NCI-H1105 treated with DMSO at 0.1 percent for 48 hours (cell line): ENCODE results near the gene OSTC.
"Not testable (repeated sequence)": the region's sequence is repeated elsewhere in the genome, so short reads cannot be mapped to it uniquely, and the experiment has no call there.

Source experiments
- DNase-seq: peaks from one replicate; lab custom pipeline; 2025; lab: John Stamatoyannopoulos, UW

OSTC gene

GRCh38 chr4:108646706-108647105 lies 3.7 kb upstream of the OSTC start:
- no peak for DNase-seq

DNA sequence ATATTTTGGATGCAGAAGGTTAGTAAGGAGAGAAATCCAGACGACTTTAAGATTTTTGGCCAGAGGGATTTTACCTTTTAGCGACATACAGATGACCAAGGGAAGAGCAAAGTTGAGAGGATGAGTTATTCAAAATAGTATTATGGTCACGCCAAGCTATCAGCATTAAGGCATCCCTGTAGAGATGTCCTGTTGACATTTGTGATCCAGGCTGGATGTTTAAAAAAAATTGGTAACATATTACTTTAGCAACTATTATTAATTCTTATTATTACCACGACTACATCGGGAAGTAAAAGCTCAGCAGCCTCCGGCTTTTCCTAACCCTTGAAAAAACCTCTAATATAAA lies 562 bp upstream of the OSTC start:
- no peak for DNase-seq

DNA sequence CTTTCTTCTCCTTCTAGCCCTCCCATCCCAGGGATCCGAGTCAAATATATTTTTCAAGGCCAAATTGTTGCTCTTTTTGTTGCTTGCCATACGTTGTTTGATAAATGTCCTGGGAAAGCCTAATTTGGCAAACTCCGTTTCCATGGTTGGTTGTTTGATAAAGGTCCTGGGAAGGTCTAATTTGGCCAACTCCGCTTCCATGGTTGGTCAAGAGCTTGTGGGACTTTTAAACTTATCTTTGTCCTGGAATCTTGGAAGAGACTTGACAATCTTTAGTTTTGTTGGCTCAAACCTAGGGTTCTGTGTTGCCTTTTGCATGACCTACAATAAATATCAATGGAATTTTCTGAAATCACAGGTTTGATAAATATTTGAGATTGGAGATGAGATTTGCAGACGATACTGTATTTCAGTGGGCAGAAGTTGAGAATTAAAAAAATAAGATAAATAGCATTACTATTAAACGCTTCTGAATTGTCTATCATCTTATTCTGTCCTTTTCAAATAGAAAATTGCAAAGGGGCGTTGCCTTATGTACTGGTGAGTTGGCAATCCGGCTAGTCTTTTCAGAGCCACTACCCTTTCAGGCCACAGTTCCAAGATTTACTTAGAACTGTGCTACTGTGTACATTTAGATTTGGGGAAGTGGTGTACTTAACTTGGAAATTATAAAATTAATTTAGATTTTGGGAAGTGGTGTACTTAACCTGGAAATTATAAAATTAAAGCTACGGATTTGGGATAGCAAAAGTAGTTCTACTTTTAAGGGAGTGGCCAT lies 804 bp downstream of the OSTC start:
- no peak for DNase-seq

DNA sequence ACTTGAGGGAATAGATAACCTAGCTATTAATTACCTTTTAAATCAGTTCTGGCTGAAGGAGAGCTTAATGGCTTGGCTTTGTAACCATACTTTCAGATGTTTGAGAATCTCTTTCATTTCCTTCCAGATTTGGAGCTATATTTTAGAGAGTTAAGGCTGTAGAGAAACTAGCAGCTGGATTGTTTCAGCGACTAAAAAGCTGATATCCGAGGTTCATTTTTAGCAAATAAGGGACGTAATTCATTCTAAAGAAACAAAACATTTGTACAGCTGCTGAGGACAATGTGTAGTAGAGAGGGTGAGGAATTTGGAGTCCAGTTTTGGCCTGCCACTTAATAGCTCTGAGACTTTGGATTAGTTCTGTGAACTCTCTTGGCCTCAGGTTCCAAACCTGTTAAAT lies 12.2 kb downstream of the OSTC start:
- DNase-seq, result no peak

DNA sequence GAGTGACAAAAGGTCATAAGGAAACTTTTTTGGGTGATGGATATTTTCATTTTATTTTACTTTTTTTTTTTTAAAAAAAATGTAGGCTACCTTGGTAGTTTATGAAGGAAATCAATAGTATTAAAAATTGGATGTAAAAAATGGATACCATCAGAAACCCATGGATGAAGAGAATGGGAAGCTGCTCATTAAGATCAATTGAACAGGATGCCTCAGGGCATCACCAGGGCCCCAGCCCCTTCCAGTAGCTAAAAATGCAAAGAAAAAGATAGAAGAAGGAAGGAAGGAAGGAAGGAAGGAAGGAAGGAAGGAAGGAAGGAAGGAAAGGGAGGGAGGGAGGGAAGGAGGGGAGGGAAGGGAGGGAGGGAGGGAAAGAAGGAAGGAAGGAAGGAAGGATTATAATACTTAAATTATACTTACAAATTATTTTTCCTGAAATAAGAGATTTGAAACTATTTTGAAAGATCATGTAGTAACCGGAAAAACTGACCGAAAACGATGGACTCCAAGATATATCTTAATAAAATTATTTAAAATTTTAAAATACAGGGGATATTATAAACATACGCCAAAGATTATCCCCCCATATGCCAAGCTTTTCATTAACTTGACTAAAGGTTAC lies 24.1 kb downstream of the OSTC start:
- DNase-seq, result no peak

- no peak for DNase-seq
These were observed 31.0 kb downstream of the OSTC start for GRCh38 chr4:108681321-108681809.

- no peak for DNase-seq
These were observed 33.1 kb downstream of the OSTC start for GRCh38 chr4:108683479-108683878.

DNA sequence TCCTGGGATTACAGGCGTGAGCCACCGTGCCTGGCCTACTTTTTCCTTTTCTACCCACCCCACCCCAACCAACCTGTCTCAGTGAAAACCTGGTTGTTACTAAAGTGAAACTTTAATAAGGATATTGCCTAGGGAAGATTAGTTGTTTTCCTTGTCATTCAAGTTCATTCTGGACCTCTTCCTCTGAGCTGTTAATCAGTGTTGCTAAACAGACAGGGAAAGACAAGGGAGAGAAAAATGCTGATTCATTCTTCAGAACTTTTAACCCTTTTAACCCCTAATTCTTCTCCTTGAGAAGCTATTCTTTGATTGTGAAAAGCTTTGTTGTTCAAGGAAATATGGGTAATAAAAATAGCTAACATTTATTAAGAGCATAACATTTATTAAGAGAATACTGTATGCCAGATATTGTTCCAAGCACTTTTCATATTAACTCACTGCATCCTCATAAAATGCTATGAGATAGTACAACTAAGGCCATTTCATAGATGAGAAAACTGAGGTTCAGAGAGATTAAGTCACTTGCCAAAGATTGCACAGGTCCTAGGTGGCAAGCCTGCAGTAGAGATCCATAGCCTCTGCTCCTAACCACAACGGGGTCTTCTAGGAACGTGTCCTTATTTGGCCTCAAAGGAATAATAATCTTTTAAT lies 34.8 kb downstream of the OSTC start:
- DNase-seq, result no peak

DNA sequence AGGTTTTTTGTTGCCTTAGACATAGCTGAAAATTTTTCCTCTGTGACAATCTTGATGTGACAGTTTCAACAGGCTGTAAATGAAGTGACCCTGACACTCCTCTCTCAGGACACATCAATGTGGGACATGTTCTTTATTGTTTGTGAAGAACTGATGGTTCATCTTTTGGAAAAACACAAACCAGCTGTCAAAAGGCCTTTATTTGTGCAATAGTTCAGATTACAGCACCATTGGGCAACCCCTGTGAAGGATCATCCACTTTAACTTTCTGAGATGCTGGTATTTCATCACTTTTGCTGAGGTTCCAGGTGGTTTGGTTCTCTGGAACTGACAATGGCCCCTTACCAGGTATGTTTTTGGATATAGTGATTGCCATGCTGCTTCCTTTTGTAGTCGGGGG lies 40.3 kb downstream of the OSTC start:
- DNase-seq, result no peak

DNA sequence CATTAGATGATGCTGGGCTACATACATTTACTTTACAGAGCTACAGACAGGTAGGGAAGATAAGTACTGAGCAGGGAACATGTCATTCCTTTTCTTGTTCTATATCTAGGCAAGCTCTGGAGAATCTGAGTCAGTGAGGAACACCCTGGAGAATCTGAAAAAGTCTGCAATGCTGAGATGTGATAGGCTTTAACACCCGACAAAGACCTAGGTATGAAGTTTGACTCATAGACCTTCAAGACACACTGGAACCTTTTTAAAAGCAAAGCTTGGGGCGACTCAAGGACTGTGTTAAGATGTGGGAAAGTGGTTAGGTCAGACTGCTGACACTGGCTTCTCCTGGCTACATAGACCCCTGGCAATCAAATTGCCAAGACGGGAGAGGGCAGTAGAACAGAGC lies 42.8 kb downstream of the OSTC start:
- DNase-seq, result no peak

GRCh38 chr4:108693819-108694218 lies 43.4 kb downstream of the OSTC start:
- DNase-seq, result no peak

DNA sequence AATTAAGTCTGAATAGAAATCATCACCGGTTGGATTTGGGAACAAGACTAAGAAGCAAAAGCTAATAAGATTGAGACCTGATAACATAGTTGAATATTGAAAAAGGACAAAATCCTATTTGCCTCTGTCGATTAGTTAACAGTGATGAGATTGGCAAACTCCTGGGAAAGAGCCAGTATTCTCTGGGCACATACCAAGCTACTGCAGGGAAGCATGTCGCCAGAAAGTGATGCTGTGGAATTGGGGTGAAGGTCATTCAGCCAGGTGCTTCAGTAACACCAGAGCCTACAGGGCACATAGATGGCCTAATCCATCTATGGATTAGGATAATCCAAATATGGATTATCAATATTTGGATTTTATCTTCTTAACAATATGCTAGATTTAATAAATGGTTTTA lies 44.0 kb downstream of the OSTC start:
- DNase-seq, result no peak

DNA sequence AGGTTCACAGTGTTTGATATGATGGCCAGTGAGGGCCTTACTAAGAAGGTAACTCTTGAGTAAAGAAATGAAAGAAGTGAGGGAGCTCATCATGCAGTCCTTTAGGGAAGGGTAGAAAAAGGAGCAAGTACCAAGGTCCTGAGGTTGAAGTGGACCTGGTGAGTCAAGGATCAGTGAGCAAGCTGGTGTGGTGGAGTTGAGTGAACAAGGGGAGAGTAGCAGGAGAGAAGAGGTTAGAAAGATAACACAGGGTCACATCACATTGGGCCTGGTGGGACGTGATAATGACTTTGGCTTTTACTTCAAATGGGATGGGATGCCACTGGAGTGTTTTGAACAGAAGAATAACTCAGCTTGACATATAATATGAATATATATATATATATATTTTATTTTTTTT lies 44.7 kb downstream of the OSTC start:
- no peak for DNase-seq

DNA sequence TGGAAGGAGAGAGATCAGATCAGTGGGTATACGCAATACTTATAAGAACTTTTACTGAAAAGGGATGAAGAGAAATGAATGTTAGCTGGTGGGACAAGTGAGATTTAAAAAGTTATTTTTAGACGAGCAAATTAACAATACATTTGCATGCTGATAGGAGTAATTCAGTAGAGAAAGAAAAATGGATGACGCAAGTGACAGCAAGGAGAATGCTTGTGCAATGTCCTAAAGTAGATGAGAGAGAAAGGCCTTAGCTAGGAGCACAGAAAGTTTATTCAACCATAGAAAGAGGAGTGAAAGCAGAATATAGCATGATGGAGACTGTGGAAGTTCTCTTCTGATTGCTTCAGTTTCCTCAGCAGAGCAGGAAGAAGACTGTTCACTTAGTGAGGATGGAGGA lies 45.8 kb downstream of the OSTC start:
- DNase-seq, result no peak

DNA sequence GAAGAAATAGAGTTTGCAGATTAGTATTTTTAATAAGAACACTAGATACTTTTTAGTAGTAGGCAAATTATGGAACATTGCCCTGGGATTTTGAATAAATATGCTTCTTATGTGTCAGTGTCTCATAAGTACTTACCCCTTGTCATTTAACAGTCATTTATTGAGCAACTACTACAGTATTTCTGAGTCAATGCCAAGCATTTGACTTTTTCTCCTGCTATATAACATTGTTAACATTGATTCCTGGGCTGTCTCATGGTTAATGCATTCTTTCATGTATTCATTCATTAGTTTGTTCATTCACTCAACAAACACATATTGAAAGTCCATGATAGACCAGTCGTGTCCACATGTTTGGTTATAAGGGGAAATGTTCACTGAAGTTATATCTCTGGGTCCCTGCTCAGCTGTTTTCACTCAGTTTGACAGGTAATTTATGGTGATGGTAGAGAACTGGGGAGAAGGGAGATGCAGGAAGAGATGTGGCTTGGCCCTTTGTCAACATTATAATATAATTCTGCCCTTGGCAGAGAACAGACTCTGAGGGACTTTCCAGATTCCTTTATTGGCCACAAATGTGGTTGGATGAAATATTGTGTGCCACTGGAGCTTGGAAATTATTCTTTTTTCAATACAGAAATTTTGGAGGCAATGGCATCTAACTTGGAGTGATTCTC lies 49.8 kb downstream of the OSTC start:
- no peak for DNase-seq

- no peak for DNase-seq
These were observed 52.6 kb downstream of the OSTC start for GRCh38 chr4:108702960-108703359.

DNA sequence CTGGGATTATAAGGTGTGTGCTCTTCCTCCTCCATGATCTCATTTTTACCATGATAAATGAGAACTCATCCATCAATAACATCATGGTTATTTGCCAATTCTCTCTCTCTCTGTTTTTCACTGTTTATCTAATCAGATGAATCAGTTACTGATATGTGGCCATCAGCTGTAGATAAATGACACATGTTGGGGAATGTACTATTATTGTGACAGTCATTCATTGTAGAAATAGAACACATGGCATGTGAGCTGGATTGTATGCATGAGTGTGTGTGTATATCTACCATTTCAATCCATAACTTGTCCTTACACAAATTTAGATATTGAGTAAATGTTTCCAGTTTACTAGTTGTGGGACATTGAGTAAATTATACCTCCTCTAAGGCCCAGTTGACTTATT lies 53.0 kb downstream of the OSTC start:
- no peak for DNase-seq

DNA sequence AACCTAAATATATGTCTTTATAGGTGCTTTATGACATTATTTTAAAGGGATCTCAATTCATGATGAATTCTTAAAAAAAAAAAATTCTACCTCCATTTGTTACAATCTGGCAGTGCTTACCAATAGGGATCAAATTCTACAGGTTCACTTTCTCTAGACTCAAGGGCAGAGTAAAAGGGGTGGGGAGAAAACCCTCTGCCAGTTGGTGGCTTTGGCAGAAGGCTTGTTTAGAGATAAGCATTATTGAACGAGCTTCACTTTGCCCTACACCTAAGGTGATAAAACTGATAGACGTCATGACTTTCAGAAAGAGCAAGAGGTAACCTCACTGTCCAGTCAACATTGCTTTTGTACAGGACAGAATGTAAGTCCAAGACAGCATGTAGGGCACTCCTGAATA lies 53.6 kb downstream of the OSTC start:
- DNase-seq, result no peak

- no peak for DNase-seq
These were observed 55.9 kb downstream of the OSTC start for GRCh38 chr4:108706289-108706688.

DNA sequence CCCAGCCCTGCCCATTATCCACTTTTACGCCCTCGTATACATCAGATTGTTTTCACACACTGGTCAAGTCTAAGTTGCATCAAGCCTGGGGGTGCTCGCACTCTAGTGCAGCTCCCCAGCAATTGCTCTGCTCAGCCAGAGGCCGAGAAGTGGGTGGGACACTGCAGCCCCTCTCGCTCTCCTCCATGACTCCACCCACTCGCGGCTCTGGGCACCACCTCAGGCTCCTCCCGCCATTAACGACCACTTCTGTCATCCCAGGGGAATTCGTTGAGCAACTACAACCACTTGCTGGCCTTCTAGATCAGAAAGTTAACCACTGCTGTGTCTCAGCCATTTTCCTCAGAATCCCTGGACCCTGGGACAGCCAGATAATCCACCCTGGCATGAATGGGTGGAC lies 58.8 kb downstream of the OSTC start:
- no peak for DNase-seq

DNA sequence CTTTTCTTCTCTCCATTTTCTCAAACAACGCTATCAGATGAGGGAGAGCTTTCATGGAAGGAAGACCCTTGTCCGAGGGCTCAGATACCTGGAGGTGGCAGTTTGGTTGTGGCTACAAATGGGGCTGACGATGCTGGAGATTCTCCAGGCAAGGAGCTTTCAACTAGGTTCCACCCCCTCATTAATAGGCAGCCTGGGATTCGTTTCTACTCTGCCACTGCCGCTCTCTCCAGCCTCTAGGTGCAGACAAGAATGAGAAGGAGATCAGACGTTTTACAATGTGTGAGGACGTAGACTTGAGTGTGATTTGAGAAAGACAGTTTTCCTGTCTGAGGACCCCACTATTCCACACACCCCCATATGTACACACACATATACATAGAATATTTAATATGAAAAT lies 59.3 kb downstream of the OSTC start:
- DNase-seq, result no peak

- DNase-seq, result not testable (repeated sequence)
These were observed 60.2 kb downstream of the OSTC start for GRCh38 chr4:108710578-108710977.

GRCh38 chr4:108714880-108715279 lies 64.5 kb downstream of the OSTC start:
- no peak for DNase-seq
